ENCODE results near the gene SEC16A. TPM values are rescaled to one million over a fixed set of nuclear protein-coding genes. Genes with fewer than 3 reads are reported as not detected.

The SEC16A gene
- total RNA-seq, 1 donor from 2014 or later: 78.8 TPM

DNA sequence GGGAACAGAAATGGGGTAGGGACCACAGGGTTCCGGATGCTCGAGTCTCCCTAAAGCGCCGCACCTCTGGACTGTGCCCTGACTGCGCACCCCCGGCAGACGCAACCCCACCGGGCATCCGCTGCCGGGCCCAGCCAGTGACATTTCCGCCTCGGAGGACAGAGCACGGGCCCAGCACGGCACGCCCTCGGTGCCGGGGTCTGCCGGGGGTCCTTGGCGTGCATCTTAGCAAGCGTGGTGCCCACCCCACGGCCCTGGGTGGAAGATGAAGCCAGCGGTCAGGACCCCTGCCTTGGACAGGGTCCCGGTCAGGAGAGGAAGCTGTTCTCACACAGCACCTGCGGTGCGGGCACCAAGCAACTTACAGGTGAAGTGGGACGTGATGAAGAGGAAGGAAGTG lies 50.2 kb downstream of the SEC16A start:
- no peaks in the 10 kb centered on the region for H3K27me3 Mint-ChIP-seq
- POLR2A ChIA-PET: no interaction called here
- ATAC-seq (ENCODE audit: low read depth): no peak
- no peak overlapping the region for H3K4me3 Mint-ChIP-seq
- no peak overlapping the region for H3K27ac Mint-ChIP-seq
- no peaks in the 10 kb centered on the region for H3K9me3 Mint-ChIP-seq
- H3K4me1 Mint-ChIP-seq: peaks cover 17% of the 10 kb centered on the region
- TF ChIP-seq, protein P1, sequence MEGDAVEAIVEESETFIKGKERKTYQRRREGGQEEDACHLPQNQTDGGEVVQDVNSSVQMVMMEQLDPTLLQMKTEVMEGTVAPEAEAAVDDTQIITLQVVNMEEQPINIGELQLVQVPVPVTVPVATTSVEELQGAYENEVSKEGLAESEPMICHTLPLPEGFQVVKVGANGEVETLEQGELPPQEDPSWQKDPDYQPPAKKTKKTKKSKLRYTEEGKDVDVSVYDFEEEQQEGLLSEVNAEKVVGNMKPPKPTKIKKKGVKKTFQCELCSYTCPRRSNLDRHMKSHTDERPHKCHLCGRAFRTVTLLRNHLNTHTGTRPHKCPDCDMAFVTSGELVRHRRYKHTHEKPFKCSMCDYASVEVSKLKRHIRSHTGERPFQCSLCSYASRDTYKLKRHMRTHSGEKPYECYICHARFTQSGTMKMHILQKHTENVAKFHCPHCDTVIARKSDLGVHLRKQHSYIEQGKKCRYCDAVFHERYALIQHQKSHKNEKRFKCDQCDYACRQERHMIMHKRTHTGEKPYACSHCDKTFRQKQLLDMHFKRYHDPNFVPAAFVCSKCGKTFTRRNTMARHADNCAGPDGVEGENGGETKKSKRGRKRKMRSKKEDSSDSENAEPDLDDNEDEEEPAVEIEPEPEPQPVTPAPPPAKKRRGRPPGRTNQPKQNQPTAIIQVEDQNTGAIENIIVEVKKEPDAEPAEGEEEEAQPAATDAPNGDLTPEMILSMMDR (IDR thresholded peaks at IDR 0.05): no peak
- intact Hi-C loops (cut with micrococcal nuclease): no loop called here
- H3K36me3 Mint-ChIP-seq (ENCODE audit: low read depth): peaks cover 43% of the 10 kb centered on the region
- DNase-seq: no peak
- CTCF ChIA-PET: no interaction called here

DNA sequence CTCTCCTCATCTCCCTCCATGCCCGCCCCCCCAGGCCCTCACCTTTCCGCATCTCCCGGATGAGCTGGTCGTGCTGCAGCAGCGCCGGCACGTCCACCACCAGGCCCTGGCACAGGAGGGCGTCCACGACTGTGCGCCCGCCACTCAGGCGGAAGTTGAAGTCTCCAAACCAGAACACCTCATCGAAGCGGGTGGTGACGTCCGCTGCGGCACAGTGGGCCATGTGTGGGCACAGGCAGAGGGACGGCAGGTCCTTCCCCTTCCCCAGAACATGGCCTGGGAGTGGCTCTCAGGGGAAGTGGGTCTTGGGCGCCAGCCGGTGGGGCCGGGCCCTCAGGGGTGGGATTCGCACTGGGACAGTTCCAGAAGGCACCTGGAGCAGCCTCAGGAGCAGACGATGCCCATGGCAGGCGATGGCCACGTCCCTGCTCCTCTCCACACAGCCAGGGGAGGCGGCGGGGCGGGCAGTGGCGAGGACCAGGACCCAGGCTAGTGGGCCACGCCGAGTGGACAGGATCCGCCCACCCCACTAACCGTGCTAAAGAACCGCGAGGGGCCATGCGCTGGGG lies 51.0 kb downstream of the SEC16A start:
- Mint-ChIP-seq H3K9me3 (no peaks in the 10 kb centered on the region), H3K4me3 (no peak overlapping the region), H3K4me1 (peaks cover 10% of the 10 kb centered on the region), H3K27ac (no peak overlapping the region), H3K27me3 (no peaks in the 10 kb centered on the region), H3K36me3 (ENCODE audit: low read depth) (peaks cover 44% of the 10 kb centered on the region)
- TF ChIP-seq, protein P1 (IDR thresholded peaks at IDR 0.05): no peak
- POLR2A ChIA-PET: no interaction called here
- CTCF ChIA-PET: no interaction called here
- DNase-seq (no peak), ATAC-seq (ENCODE audit: low read depth) (no peak)
- intact Hi-C loops (cut with micrococcal nuclease): no loop called here

DNA sequence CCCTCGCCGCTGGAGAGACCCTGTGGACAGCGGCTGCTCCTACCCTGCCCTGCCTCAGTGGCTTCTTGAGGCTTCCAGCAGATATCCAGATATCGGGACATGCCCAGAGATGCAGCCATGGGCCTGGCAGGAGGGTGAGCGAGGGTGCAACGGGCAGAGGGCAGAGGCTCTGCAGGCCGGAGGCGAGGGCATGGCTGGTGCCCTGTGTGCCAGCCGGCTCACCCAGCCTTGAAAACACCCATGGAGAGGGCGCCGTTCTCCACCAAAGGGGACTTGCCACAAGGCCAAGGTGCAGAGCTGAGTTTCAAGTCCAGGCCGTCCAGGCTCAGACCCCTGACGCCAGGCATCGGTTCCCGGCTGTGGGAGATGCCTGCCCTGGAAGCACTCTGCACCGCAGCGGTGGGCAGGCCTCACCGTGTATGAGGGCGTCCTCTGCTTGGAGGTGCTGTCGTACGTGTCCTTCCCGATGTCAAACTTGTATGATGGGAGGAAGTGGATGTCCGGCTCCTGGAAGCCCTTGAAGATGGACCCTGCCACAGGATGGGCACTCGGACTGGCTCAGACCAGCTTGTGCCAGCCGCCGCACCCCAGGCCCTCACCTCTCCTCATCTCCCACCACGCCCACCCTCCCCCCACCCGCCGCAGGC lies 52.1 kb downstream of the SEC16A start:
- Mint-ChIP-seq H3K4me1 (peaks cover 1% of the 10 kb centered on the region), H3K4me3 (no peak overlapping the region), H3K9me3 (no peaks in the 10 kb centered on the region), H3K27me3 (no peaks in the 10 kb centered on the region), H3K36me3 (ENCODE audit: low read depth) (peaks cover 38% of the 10 kb centered on the region), H3K27ac (no peak overlapping the region)
- DNase-seq (no peak), ATAC-seq (ENCODE audit: low read depth) (no peak)
- ChIA-PET CTCF (no interaction called here), POLR2A (interaction anchor here (0.6 kb wide), 1 partner anchor 41 kb away, joined by 6 read pairs; no protein-coding TSS in a partner anchor)
- TF ChIP-seq, protein P1 (IDR thresholded peaks at IDR 0.05): no peak
- intact Hi-C loops (cut with micrococcal nuclease): no loop called here

DNA sequence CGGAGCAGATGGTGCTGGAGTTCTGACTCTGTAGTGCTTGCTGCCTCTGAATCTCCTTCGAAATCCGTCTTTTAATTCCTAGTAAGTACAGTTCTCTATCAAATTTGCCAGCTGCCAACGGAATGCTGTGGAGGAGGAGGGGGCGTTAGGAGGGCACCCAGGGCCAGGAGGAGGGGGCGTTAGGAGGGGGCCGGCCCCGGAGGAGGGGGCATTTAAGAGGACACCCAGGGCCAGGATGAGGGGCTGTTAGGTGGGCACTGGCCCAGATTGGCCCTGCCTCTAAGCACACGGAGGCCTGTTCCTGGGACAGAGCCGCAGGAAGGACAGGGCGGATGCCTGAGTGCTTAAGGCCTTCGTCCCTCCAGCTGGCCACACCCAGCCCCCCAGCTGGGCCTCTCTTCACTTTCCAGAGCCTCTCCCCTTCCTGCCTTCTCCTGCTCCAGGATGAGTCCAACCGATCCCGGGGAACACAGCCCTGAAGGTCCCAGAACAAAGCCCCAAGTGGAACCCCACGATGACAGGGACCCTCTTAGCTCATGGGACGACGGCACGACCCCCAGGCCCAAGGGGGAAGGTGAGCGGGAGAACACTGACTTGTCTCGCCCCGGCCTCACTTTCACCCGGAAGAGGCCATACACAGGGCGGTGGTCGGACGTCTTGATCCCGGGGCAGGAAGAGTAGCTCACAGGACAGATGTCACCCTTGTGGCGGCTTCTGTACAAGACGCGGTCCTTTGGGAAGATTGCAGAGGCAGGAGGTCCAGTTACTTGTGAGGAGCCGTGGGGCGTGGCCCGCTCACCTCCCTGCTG lies 53.0 kb downstream of the SEC16A start:
- no peak overlapping the region for H3K27ac Mint-ChIP-seq
- H3K4me3 Mint-ChIP-seq: no peak overlapping the region
- CTCF ChIA-PET: interaction anchor here (0.7 kb wide), 1 partner anchor 43 kb away, joined by 3 read pairs; no protein-coding TSS in a partner anchor
- POLR2A ChIA-PET: interaction anchor here (0.6 kb wide), 1 partner anchor 40 kb away, joined by 6 read pairs; no protein-coding TSS in a partner anchor
- ATAC-seq (ENCODE audit: low read depth): no peak
- DNase-seq: no peak
- H3K27me3 Mint-ChIP-seq: no peaks in the 10 kb centered on the region
- intact Hi-C loops (cut with micrococcal nuclease): no loop called here
- H3K9me3 Mint-ChIP-seq: no peaks in the 10 kb centered on the region
- peaks cover 42% of the 10 kb centered on the region for H3K36me3 Mint-ChIP-seq (ENCODE audit: low read depth)
- TF ChIP-seq, protein P1 (IDR thresholded peaks at IDR 0.05): no peak
- H3K4me1 Mint-ChIP-seq: no peaks in the 10 kb centered on the region

DNA sequence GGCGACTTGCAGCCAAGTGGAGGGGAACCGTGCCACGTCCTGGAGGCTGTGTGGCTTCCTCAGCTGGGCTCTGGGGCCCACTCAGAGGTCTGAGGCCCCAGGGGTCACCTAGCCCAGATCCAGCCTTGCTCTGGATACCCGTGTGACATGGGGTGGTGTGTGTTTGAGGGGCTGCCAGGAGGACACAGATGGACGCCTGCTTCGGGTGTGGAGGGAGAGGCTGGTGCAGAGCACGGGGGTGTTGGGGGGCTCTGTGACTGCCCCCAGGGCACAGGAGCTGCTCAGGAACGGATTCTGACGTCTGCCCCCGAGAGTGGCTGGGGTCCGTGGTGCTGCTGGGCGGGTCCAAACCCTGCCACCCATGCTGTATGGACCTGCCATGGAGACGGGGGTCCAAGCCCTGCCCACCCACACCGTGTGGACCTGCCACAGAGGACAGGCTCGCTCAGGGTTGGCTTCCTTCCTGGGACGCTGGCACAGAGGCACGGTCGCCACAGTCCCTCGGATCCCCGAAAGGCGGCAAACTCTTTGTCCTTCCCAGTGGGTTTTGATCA lies 53.7 kb downstream of the SEC16A start:
- no peak overlapping the region for H3K4me3 Mint-ChIP-seq
- no peaks in the 10 kb centered on the region for H3K4me1 Mint-ChIP-seq
- DNase-seq (no peak), ATAC-seq (ENCODE audit: low read depth) (no peak)
- no peaks in the 10 kb centered on the region for H3K27me3 Mint-ChIP-seq
- ChIA-PET CTCF (interaction anchor here (0.7 kb wide), 1 partner anchor 44 kb away, joined by 3 read pairs; no protein-coding TSS in a partner anchor), POLR2A (no interaction called here)
- no peak overlapping the region for H3K27ac Mint-ChIP-seq
- TF ChIP-seq, protein P1 (IDR thresholded peaks at IDR 0.05): no peak
- intact Hi-C loops (cut with micrococcal nuclease): no loop called here
- H3K36me3 Mint-ChIP-seq (ENCODE audit: low read depth): peaks cover 49% of the 10 kb centered on the region
- no peaks in the 10 kb centered on the region for H3K9me3 Mint-ChIP-seq

Measured in activated B cell treated with CpG ODN at 0.5 μM for 24 hours (primary cell).